Tongue (tissue), 2 donors: ENCODE results near the gene CEACAM21. TPM values are rescaled to one million over a fixed set of nuclear protein-coding genes. Genes with fewer than 3 reads are reported as not detected.

Source experiments
- DNase-seq: peaks from one replicate; pipeline ENCODE4 v3.0.0-alpha.2; 2015
- total RNA-seq: library from RNA; depleted of rRNA; stranded (reverse); fragments of >200 nt; gene quantifications from one replicate; pipeline ENCODE4 v1.2.3, GENCODE V29; 2014

CEACAM21 gene
- total RNA-seq, 1 donor from 2014 or later = 2.6 TPM

DNA sequence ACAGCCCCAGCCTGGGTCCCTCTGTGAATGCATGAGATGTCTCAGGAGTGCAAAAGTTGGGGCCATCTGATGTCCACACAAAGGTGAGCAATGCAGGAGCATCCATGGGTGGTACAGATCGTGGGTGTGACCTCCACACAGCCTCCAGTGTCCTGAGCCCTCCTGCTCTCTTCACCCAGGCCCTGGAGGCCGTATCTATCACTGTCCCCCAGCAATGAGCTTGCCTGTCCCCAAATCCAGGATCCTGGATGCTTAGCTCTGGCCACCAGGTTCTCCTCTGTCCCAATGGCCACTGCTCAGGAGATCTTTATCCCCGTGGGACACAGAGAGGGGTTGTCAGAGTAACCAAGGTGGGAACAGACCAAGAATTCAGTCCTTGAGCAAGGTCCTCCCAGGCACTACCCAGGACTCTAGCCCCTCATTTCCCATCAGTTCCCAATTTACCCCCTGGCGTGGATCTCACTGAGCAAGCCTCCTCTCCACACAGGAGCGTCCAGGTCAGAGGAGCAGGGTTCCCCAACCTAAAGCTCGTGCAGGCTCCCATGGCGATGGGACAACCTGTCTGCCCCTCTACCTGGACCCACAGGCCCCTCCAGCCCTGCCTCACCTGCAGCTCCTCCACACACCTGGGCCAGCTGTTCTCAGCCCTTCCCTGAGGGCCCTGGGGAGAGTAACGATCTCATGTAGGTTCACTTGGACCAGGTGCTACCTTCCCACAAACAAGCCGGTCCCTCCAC, 11.3 kb downstream of the CEACAM21 start:
- DNase-seq = no peak

DNA sequence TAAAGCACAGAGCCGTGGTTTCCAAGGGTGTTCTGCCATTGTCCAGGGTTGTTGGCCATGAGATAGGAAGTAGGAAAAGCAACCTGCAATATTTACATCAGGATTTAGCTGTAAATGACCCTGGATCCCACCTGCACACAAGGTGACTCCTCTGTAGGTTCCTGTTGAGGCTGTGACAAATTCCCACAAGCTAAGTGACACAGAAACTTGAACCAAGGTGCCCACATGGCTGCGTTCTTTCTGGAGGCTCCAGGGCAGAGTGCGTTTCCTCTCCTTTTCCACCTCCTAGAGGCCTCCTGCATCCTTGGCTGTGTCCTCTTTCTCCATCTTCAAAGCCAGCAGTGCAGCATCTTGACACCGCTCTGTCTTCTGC, 11.9 kb downstream of the CEACAM21 start:
- DNase-seq = no peak

GRCh38 chr19:41588497-41589209, 12.7 kb downstream of the CEACAM21 start:
- DNase-seq = peak; percentile 62

DNA sequence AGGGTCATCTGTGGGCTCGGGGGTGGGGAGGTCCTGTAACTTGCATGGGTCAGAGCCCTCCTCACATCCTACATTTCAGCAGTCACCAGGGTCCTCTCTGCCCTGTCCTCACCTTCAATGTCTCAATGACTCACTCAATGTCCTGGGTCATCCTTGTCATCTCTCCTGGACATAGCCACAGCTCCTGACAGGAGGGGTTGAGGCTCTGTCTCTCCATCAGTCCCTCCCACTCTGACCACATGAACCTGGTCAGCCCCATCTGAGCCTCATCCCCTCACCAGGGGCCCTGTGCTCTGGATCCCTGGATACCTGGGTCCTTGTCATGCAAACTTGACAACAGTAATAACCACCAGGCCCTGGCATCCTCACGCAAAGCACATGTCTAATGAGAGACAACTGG, 13.4 kb downstream of the CEACAM21 start:
- no peak for DNase-seq

DNA sequence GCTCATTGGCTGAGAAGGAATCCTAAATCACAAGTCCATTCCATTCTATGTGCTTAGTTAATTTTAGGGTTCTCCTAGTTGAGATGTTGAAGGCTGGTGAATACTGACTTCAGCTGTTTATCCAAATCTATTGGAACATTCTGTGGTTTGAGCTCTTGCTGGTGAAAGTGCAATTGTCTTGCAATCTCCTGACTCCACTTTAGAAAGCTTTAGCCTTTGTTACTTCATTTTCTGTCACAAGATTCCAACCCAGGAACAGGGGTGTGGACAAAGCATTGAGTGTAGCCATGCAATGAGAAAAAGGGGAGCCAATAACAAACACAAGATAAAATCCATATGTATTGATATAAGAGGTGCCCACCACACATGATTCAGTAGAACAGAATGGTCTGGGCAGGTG, 15.0 kb downstream of the CEACAM21 start:
- no peak for DNase-seq

DNA sequence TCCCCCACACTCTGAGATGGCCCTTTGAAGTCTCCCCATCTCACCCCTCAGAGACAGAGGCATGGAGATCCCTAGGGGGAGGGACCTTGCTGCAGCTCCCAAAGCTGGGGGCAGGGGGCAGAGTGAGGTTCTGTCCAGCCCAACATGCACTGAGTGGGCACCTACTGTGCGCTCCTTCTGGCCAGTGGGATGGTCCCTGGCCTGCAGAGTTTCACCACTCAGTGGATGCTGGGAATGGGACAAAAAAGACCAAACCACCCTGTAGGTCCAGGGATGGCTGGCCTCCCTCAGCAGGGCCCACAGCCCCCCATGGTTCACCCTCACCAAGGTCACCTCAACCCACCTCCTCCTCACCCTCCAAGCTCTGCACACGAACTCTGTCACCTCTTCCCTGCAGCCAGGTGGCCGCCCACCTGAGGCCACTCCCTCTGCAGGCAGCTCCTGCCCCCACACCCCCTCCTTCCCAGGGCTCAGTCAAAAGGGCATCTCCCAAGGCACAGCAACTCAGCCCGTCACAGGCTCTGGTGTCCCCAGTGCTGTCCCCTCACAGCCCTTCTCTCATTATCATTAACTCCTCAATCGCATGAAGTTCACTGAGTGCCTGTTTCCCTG, 16.1 kb downstream of the CEACAM21 start:
- no peak for DNase-seq

DNA sequence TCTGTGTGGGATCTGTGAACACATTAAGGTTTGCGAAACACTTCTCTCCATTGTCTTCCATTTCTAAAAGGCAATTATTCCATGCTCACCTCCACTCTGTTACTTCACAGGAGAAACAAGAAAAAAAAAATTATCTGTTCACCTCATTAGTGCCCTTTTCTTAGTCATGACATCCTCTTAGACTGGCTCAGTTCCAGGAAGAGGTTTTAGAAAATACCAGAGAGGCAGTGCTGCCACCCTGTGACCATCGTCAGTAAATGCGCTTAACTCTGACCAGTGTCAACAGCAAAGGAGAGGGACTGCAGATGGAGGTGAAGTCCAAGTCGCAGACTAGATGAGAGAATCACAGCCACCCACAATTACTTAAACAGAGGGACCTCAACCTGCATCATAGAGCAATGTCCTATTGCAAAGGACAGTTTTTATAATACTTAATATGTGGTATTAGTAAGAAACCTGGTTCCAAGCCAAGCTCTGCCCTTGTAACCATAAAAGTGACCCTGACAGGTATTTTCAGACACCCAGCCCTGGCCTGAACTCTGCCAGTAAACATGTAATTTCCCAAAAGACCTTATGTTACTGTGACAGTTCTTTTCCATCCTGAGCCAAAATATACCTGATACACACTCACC, 19.4 kb downstream of the CEACAM21 start:
- DNase-seq = peak; percentile 68

DNA sequence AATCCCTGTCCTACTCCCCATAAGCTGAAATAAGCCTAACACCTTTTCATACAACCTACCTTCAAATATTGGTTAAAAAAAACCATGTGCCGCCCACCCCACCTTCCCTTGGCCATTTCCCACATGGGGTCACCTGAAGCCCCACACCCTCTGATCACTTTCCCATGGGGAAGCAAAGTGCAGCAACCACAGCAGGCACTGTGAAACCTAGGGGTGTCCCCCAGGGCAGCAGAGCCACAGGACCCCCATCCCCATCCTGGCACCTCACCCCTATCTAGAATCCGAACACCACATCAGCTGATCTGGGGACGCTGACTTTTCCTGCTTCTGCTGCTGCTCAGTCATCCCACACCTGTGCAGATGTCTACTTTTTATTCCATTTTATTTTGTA, 19.9 kb downstream of the CEACAM21 start:
- DNase-seq = no peak

GRCh38 chr19:41597600-41598041, 21.7 kb downstream of the CEACAM21 start:
- DNase-seq = peak; percentile 71

DNA sequence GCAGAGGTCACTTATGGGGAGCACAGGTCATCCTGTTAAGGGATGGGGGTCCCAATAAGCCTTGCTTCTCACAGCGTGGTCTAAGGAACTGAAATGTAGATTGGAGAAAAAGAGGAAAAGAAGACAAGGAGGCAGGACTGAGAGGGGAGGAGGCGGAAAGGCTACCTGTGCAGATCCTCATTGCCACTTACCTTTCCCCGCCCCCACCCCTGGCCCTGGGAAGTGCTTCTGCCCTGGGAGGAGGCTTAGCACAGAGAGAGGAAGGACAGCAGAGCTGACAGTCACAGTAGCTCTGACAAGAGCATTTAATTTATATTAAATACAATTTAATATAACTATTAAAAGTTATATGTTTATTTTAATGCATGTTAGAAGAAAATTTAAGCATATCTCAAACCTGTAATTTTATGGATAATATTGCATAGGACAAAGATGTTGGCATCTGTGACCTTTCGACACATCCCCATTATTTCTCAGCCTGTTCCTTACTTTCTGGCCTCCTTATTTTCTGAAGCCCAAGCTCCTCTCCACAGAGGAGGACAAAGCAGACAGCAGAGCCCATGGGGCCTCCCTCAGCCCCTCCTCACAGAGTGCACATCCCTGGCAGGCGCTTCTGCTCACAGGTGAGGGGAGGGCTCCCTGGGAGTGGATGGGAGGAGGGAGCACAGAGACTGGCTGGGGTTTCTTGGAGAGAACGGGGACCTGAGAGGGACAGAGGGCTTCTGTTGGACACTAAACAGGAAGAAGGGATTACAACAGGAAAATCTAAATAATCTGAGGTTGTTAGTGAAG, 23.4 kb downstream of the CEACAM21 start:
- no peak for DNase-seq

GRCh38 chr19:41601771-41602170, 25.8 kb downstream of the CEACAM21 start:
- DNase-seq = no peak

GRCh38 chr19:41604831-41605230, 28.9 kb downstream of the CEACAM21 start:
- no peak for DNase-seq

GRCh38 chr19:41606215-41606837, 30.4 kb downstream of the CEACAM21 start:
- no peak for DNase-seq

- DNase-seq = no peak
These were observed 31.7 kb downstream of the CEACAM21 start for GRCh38 chr19:41607668-41608067.

DNA sequence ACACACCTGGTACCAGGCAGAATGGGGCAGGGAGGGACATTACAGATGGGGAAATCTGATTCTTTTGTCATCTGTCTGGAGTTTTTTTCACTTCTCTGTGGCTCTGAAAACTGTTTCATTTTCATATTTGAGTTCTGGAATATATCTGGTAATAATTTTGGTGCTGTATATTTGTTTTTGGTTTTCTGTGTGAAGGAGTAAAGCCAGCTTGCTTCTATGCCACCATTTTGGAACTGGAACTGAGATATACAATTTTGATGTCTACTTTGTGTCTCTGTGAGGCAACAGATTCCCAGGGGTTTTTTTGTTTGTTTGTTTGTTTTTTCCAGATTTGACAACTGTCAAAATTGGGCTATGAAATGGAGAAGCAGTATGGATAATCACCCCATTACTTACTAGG, 34.8 kb downstream of the CEACAM21 start:
- DNase-seq = no peak

DNA sequence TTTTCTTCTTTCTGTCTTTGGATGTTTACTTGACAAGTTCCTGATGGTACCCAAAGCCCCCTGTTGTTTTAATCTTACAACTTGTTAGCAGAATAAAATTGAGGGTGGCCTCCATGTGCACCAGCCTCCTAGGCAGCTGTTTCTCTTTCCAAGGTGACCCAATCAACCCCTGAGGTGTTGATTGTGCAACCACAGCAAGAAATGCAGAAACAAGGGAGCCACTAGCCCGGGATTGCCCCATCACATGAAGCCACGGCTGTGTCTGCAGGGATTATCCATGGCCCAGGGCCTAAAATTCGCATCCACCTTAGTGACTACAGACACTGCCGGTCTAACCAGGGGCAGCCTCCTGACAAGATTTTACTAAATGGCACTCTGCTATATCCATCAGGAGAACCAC, 36.5 kb downstream of the CEACAM21 start:
- no peak for DNase-seq

DNA sequence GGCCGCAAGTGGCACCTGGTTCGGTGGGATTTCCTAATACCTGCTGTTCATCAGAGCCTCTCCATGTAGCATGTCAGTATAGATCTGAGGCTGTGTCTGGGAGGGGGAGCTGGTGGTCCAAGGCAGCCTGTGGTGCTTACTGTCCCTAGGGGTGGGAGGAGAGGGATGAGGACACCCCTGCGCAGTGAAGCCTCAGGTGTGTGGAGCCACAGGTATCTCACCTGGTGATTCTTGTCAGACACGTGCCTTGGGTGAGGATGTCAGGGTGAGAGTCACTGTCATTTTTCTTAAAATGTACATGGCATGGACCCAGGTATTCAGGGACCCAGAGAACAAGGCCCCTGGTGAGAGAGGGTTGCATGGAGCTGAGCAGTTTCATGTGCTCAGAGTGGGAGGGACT, 39.2 kb downstream of the CEACAM21 start:
- no peak for DNase-seq

DNA sequence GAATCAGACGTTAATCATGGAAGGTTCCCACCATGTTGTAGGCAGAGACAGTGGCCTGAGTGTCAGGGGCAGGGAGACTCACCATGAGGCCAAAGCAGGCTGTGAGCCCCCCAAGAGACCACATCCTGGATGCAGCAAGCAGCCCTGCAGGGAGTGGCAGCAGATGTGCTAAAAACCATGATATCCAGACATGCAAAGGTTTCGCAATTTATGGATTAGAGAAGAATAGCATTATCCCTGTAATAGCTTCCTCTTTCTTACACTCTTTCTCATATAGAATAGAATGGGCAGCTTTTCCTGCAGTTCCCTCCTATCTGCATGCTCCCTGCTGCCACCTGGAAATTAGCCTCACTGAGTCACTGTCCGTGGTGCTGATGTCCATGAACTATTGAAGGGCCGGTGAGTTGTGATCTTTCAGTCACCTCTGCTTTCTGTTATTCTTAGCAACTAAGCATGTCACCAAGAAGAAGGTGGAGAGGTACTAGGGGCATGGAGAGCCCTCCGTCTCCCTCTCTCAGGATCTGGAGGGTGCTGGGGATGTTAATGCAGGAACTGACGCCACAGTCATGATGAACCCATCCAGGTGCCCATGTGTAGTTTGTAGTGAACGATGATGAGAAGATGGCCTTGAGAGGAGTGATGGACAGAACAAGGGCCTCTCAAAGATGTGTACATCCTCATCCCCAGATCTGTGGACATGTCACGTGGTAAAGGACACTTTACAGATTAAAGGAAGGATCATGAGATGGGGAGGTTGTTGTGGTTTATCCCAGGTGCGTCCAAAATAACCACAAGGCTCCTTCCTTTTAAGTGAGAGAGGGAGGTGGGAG, 41.0 kb downstream of the CEACAM21 start:
- peak; percentile 25 for DNase-seq

DNA sequence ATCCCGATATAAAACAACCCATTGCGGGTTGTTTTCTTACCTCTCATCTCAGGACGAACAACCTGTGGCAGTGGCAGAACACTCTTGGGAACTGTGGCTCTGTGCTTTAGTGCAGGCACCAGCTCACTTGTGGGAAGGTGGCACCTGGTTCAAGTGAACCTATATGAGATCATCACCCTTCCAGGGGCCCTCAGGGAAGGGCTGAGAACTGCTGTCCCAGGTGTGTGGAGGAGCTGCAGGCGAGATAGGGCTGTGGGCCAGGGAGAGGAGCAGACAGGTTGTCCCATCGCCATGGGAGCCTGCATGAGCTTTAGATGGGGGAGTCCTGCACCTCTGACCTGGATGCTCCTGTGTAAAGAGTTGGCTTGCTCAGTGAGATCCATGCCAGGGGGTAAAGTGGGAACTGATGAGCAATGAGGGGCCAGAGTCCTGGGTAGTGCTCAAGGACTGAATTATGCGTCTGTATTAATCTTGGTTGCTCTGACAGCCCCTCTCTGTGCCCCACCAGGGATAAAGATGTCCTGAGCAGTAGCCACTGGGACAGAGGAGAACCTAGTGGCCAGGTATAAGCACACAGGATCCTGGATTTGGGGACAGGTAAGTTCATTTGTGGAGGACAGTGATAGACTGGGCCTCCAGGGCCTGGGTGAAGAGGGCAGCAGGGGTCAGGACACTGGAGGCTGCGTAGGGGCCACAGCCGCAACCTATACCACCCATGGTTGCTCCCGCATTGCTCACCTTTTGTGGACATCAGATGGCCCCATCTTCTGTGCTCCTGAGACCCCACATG, 42.2 kb downstream of the CEACAM21 start:
- no peak for DNase-seq

DNA sequence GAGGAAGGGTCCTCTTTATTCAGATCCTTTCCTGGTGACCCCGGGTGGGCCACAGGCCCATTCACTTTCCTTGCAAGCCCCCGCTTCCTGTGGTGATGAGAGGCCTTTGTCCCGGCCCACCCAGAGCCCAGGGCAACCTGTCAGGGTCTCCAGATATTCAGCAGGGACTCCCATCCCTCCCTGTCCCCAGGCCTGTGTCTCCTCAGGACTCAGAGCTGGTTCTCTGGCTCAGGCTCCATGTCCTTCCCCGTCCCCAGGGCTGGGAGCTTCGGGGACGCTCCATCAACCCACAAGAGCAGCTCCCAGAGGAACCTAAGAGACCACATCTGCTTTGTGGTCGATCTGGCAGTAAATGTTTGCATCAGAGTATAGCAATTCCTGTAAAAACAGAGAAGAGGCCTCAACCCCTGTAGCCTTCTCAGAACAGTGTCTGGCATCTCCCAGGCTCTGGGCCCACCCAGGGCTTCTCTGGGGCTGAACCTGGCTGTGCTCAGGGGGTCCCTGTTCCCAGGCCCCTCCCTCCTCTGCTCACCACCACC, 43.1 kb downstream of the CEACAM21 start:
- DNase-seq = no peak
